Stomach (tissue), 4 donors: Measurements from ENCODE around the gene TPRG1.

Source experiments
- EP300 ChIP-seq: sonication (generic); formaldehyde crosslinking; IDR thresholded peaks from one replicate; pipeline ENCODE4 v1.6.1; 2017; ENCODE audit warnings: antibody characterized with exemption
- POLR2A ChIP-seq, 4 donors: fragments of 450-650 bp; IDR thresholded peaks; one replicate each; pipeline ENCODE4 v1.6.1; 2016; ENCODE audit warnings: antibody characterized with exemption in 4 of 4, control low read depth in 2 of 4, mild to moderate bottlenecking in 1 of 4, moderate library complexity in 1 of 4
- POLR2AphosphoS5 ChIP-seq, 3 donors: sonication (generic); formaldehyde crosslinking; IDR thresholded peaks; one replicate each; pipeline ENCODE4 v1.6.1; 2016; ENCODE audit warnings: antibody characterized with exemption in 3 of 3
- TF ChIP-seq, protein P1 (sequence below), 7 experiments: fragments of 450-650 bp in 4 of 7; fragments of 200-600 bp in 3 of 7; sonication (generic) in 3 of 7; IDR thresholded peaks; one replicate each; pipeline ENCODE4 v1.5.1; 2016 to 2019; ENCODE audit warnings: antibody characterized with exemption in 7 of 7, control low read depth in 2 of 7, mild to moderate bottlenecking in 1 of 7

DNA sequence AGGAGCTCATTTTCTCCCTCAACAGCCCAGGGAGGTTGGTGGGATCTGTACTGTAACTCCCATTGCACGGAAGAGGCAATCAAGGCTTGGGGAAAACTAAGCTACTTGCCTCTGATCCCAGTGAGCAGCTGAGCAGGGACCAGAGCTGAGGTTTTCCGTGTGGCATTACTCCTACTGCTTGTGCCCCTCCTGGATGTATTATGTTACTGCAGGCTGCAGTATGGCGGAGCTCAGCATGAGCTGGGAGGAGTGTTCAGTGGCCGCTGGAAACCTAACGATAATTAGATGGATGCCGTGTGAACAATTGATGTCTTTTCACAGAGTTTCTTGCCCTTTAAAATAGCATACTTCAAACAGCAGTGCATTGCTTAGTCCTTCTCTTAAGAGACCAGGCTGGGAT, 2.0 kb upstream of the TPRG1 start:
- TF ChIP-seq, protein P1, sequence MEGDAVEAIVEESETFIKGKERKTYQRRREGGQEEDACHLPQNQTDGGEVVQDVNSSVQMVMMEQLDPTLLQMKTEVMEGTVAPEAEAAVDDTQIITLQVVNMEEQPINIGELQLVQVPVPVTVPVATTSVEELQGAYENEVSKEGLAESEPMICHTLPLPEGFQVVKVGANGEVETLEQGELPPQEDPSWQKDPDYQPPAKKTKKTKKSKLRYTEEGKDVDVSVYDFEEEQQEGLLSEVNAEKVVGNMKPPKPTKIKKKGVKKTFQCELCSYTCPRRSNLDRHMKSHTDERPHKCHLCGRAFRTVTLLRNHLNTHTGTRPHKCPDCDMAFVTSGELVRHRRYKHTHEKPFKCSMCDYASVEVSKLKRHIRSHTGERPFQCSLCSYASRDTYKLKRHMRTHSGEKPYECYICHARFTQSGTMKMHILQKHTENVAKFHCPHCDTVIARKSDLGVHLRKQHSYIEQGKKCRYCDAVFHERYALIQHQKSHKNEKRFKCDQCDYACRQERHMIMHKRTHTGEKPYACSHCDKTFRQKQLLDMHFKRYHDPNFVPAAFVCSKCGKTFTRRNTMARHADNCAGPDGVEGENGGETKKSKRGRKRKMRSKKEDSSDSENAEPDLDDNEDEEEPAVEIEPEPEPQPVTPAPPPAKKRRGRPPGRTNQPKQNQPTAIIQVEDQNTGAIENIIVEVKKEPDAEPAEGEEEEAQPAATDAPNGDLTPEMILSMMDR (IDR thresholded peaks at IDR 0.05), result no peak
- no peak for TF ChIP-seq POLR2AphosphoS5 (IDR thresholded peaks at IDR 0.05)
- TF ChIP-seq POLR2A (IDR thresholded peaks at IDR 0.05), result no peak
- TF ChIP-seq EP300, result no peak
